Esophagus (tissue), 2 donors: ENCODE data around the gene DOCK1. TPM values are rescaled to one million over a fixed set of nuclear protein-coding genes. Genes with fewer than 3 reads are reported as not detected.

Source experiments
- H3K27ac ChIP-seq, 2 donors: one replicate each; pipeline ENCODE4 v1.5.1; 2013; ENCODE audit warnings: low read depth in 2 of 2, mild to moderate bottlenecking in 2 of 2, inconsistent platforms in 1 of 2, low read length in 1 of 2, moderate library complexity in 1 of 2
- H3K27me3 ChIP-seq, 2 donors: one replicate each; pipeline ENCODE4 v1.6.1; 2013; ENCODE audit warnings: low read length in 2 of 2, control low read depth in 1 of 2, mild to moderate bottlenecking in 1 of 2; ENCODE audit not compliant: insufficient read depth in 2 of 2, control insufficient read depth in 1 of 2
- H3K36me3 ChIP-seq, 2 donors: one replicate each; pipeline ENCODE4 v1.6.1; 2013; ENCODE audit warnings: low read length in 1 of 2; ENCODE audit not compliant: control insufficient read depth in 2 of 2, insufficient read depth in 2 of 2
- H3K4me1 ChIP-seq, 2 donors: one replicate each; pipeline ENCODE4 v1.6.1; 2013; ENCODE audit warnings: low read length in 1 of 2; ENCODE audit not compliant: control insufficient read depth in 2 of 2, insufficient read depth in 2 of 2
- H3K4me3 ChIP-seq, 2 donors: one replicate each; pipeline ENCODE4 v1.5.1; 2013; ENCODE audit warnings: low read length in 2 of 2, mild to moderate bottlenecking in 2 of 2, low read depth in 1 of 2, moderate library complexity in 1 of 2
- H3K9me3 ChIP-seq, 2 donors: one replicate each; pipeline ENCODE4 v1.6.1; 2013; ENCODE audit warnings: mild to moderate bottlenecking in 2 of 2, low read depth in 1 of 2, low read length in 1 of 2, moderate library complexity in 1 of 2; ENCODE audit not compliant: control insufficient read depth in 2 of 2, insufficient read depth in 1 of 2
- WGBS, 2 donors: extraction: QIAGEN DNeasy Blood & Tissue Kit; methylation state at CpG; one replicate each; pipeline ENCODE4 v1.1.7; 2013; 5-methylcytosine and 5-hydroxymethylcytosine counted together
- polyA plus RNA-seq, 2 donors: library from polyadenylated mRNA; stranded (reverse); fragments of 200-250 nt; gene quantifications; one replicate each; pipeline ENCODE4 v1.2.3, GENCODE V29; 2013
- donor health status: healthy with polysubstance abuse.
- donor health status: Bipolar disorder and iron deficiency.

DOCK1 gene
- polyA plus RNA-seq, 2 donors = 11.4 to 17.5 TPM

DNA sequence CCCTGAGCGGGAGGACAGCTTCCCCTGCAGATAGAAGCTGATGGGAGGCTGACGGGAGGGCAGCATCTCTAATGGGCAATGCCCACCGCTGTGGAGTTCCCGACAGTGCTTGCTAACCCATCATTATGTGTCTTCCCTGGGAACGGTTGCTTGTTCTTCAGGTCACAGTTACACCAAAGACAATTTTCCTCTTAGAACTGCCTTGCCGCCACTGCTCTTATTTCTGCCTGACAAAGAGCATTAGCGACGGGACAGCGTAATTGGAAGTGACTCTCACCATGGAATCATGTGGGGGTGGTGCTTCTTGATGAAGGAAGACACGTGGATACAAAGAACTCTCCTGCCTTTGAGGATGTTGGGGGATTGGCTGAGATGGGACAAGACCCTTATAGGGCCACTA lies 562.6 kb downstream of the DOCK1 start:
- H3K9me3 ChIP-seq = no peaks in the 10 kb centered on the region
- no peak overlapping the region for H3K4me3 ChIP-seq
- H3K4me1 ChIP-seq = no peaks in the 10 kb centered on the region
- 83% methylated on average over 10 of the region's 10 CpGs for WGBS, 2 donors
- H3K27ac ChIP-seq = no peak overlapping the region
- no peaks in the 10 kb centered on the region for H3K36me3 ChIP-seq
- H3K27me3 ChIP-seq = no peaks in the 10 kb centered on the region

DNA sequence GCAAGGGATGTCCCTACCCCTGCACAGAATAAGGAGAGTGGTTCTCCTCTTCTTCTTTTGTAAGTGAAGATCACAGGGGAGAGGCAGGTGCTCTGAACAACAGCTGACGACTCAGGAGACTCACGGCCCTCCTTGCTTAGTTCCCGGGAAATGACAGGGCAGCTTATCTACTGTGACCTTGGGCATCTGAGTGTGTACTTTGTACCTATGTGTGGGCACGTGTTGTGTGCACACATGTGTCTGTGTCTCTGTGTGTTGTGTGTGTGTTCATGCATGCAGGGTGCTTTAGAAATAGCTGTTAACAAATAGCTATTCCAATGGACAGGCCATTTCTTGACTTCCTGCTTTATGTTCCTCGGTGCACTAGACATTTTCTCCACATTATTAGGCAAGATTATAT lies 563.4 kb downstream of the DOCK1 start:
- no peaks in the 10 kb centered on the region for H3K9me3 ChIP-seq

DNA sequence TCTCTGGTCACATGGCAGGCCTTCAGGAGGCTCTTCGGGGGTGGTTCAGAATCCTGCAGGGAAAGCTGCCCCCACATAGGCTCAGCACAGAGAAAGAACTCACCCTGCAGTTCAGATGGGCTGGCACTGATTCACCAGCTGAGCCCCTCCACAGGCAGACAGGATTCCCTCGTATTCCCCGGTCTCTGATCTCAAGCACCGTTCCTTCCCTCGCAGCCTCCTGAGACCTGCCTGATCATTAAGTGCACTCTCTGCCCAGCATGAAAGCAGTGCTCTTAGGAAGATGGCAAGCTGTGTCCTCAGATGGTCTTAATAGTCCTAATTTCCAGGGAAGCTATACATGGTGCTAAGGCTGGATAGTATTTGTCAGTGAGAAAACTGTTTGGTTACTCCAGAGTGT lies 565.7 kb downstream of the DOCK1 start:
- no peaks in the 10 kb centered on the region for H3K4me1 ChIP-seq
- H3K36me3 ChIP-seq = no peaks in the 10 kb centered on the region
- H3K9me3 ChIP-seq = no peaks in the 10 kb centered on the region
- no peak overlapping the region for H3K27ac ChIP-seq
- WGBS, 2 donors = 83 to 90% methylated on average over 5 of the region's 5 CpGs
- no peaks in the 10 kb centered on the region for H3K27me3 ChIP-seq
- no peak overlapping the region for H3K4me3 ChIP-seq

More for the DNA sequence above, 563.4 kb downstream of the DOCK1 start:
- H3K4me1 ChIP-seq = no peaks in the 10 kb centered on the region
- no peak overlapping the region for H3K27ac ChIP-seq
- 57 to 70% methylated on average over 5 of the region's 5 CpGs for WGBS, 2 donors
- no peak overlapping the region for H3K4me3 ChIP-seq
- no peaks in the 10 kb centered on the region for H3K27me3 ChIP-seq
- H3K36me3 ChIP-seq = no peaks in the 10 kb centered on the region

DNA sequence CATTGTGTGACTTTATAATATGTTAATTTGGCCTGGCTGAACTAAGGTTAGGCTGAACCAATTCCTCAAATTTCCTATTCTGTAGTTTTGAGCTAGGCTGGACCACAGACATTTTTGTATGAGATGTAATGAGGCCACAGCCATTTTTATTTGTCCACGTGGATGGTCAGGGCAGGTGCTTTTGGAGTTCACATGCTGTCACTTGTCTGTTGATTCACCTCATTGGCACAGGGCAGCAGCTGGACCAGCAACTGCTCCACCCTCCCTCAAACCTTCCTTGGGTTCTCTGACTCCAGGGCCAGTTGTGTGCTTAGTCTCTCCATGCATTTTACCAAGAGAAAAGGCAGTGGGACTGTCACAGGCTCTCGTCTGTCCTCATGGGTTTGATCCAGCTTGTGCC lies 567.7 kb downstream of the DOCK1 start:
- Histone ChIP-seq H3K9me3 (no peaks in the 10 kb centered on the region), H3K36me3 (no peaks in the 10 kb centered on the region), H3K4me3 (no peak overlapping the region), H3K27ac (no peak overlapping the region), H3K4me1 (no peaks in the 10 kb centered on the region), H3K27me3 (no peaks in the 10 kb centered on the region)
- 46 to 59% methylated on average over 2 of the region's 2 CpGs for WGBS, 2 donors

DNA sequence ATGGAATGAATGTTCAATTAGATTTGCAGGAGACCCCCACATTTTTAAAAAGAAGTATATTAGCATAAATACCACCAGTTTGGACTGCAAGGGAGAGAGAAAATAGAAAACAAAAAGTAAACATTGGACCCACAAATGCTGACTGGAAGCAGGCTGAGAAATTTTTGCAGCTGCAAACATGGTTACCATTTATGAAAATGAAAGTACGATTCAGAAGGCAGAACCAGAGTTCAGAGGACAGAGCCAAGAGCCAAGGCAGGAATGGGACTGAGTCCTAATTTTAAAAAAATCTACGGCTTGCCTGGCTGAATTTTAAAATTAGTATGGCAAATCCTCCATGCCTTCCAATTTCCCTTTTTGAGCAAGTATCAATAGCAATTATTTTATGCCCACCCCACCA lies 569.3 kb downstream of the DOCK1 start:
- 56 to 70% methylated on average over 2 of the region's 2 CpGs for WGBS, 2 donors
- H3K27me3 ChIP-seq = no peaks in the 10 kb centered on the region
- H3K27ac ChIP-seq = no peak overlapping the region
- H3K36me3 ChIP-seq = no peaks in the 10 kb centered on the region
- no peak overlapping the region for H3K4me3 ChIP-seq
- no peaks in the 10 kb centered on the region for H3K9me3 ChIP-seq
- no peaks in the 10 kb centered on the region for H3K4me1 ChIP-seq

DNA sequence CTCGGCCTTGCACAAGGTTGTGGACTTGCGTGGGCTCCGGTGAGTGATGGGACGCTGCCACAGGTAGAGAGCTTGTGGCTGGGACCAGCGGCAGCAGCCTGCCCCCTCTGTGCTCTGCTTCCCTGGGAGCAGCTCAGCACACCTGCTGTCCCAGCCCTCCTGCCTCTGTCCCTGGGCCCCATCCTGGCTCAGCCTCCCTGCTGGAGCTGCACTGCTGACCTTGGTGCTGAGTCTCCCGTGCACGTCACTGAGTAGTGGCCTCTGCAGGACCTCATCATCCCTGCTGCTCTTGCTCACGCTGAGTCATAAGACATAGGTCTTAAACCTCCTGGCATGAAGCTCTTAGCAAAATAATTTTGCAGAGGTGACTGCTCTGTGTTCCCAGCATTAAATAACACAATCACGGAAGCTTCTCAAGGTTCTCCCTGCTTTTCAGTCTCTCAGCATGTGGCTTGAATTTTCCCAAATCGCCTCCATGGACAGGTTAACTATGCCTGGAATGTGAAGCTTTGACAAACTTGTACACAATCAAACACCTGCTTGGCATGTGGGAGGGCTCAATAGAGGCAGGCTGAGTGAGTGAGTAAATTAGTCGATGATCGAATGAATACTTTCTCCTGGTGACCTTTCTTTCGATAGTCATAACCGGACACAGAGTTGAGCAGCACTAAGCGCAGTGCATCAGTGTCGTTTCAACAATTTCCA lies 580.1 kb downstream of the DOCK1 start:
- Histone ChIP-seq H3K4me1 (no peaks in the 10 kb centered on the region), H3K27ac (no peak overlapping the region), H3K27me3 (no peaks in the 10 kb centered on the region), H3K9me3 (peaks cover 0 to 6% of the 10 kb centered on the region in 2 donors), H3K4me3 (no peak overlapping the region), H3K36me3 (no peaks in the 10 kb centered on the region)
- WGBS, 2 donors = 45 to 52% methylated on average over 16 of the region's 16 CpGs

DNA sequence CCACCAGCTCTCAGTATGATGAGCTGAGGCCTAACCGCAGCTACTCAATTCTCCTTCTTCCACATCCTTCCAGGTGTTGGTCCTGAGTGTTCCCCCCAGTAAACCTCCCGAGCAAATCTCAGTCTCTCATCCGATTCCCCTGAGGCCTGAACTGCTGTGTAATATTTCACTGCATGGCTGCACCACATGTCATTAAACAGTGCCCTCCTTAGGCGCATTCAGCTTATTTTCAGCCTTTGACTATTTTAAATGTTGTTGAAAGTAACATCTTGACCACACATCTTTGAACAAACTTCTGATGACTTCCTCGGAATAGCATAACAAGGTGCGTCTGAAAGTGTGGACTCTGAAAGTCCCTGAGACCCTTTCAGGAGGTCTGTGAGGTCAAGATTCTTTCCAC lies 581.1 kb downstream of the DOCK1 start:
- H3K36me3 ChIP-seq = no peaks in the 10 kb centered on the region
- H3K4me3 ChIP-seq = no peak overlapping the region
- H3K27me3 ChIP-seq = no peaks in the 10 kb centered on the region
- H3K27ac ChIP-seq = no peak overlapping the region
- no peaks in the 10 kb centered on the region for H3K4me1 ChIP-seq
- 86 to 87% methylated on average over 6 of the region's 6 CpGs for whole genome bisulfite sequencing, 2 donors
- H3K9me3 ChIP-seq = peaks cover 0 to 6% of the 10 kb centered on the region in 2 donors

DNA sequence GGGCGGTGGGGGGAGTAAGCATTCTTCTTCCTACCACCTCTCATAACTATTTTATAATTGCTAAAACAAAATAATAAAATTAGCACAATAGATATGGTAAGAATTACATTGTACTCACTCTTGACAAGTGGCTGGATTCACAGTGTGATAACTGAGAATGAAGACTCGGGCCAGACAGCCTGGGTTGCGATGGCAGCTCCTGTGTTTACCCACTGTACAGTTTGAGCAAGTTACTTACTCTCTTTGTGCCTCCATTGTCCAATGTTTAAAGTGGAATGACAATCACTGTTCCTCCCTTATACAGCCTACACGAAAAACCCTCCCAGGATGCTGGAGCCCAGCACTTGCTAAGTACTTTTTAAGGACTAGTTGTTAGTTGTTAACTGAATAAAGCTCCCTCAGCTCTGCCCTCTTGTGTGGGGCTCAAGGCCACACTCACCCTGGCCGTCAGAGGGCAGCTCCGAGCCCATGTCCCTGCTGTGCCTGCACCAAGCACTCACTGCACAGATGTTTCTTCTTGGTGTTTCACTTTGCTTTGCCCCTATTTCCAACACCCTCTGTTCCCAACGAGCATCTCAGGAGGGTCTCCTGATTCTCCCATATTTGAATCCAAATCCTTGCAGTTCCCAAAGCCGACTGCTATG lies 587.5 kb downstream of the DOCK1 start:
- Histone ChIP-seq H3K36me3 (no peaks in the 10 kb centered on the region), H3K27ac (no peak overlapping the region), H3K4me1 (no peaks in the 10 kb centered on the region), H3K4me3 (no peak overlapping the region), H3K9me3 (no peaks in the 10 kb centered on the region), H3K27me3 (peaks cover 0 to 2% of the 10 kb centered on the region in 2 donors)
- 61 to 63% methylated on average over 8 of the region's 8 CpGs for WGBS, 2 donors

DNA sequence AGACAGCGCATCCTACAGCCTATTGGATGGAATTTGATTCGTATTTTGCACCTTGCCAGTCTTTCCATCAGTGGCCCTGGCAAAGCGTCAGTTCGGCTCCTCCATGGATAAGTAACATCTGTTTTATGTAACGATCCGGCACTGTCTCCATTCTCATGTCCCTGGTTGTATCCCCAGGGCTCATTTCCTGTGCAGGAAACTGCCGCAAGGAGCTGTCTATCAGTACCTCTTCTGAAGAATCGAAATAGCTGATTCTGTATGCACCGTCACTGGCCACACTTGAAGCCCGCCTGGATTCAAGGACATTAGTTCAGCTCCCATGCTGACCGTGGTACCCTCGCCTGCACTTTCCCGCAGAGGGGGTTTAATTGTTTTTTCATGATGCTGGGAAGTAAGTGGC lies 590.8 kb downstream of the DOCK1 start:
- peaks cover 0 to 2% of the 10 kb centered on the region in 2 donors for H3K27me3 ChIP-seq
- no peaks in the 10 kb centered on the region for H3K9me3 ChIP-seq
- no peak overlapping the region for H3K27ac ChIP-seq
- no peaks in the 10 kb centered on the region for H3K36me3 ChIP-seq
- H3K4me3 ChIP-seq = no peak overlapping the region
- no peaks in the 10 kb centered on the region for H3K4me1 ChIP-seq
- 69 to 70% methylated on average over 13 of the region's 13 CpGs for WGBS, 2 donors

DNA sequence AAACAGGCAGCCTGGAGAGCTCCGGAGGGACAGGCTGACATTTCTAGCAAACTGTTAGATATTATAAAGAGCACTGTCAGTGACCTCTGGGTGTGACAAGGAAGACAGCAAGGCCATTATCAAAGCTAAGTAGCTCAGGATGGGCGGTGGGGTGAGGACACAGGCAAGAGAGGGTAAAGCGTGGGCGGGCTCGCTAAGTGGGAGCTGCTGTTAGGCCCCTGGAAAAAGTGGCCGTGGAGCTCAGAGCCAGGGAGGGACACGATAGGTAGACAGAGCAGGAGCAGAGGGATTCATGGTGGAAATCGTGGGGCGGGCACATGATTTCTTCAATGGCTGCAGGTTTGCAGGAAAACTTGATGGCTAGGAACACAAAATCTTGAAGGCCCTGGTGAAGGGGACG lies 592.5 kb downstream of the DOCK1 start:
- Histone ChIP-seq H3K36me3 (no peaks in the 10 kb centered on the region), H3K9me3 (no peaks in the 10 kb centered on the region), H3K27me3 (no peaks in the 10 kb centered on the region), H3K27ac (no peak overlapping the region), H3K4me3 (no peak overlapping the region), H3K4me1 (no peaks in the 10 kb centered on the region)
- 86 to 89% methylated on average over 10 of the region's 10 CpGs for WGBS, 2 donors
